Naive thymus-derived CD4-positive, alpha-beta T cell (primary cell): ENCODE data around the gene ERFL. TPM values are rescaled to one million over a fixed set of nuclear protein-coding genes. Genes with fewer than 3 reads are reported as not detected.
"Not testable (repeated sequence)": the region's sequence is repeated elsewhere in the genome, so short reads cannot be mapped to it uniquely, and the experiment has no call there.

Source experiments
- ATAC-seq: fragments of 150-1000 bp; cut with Tn5 transposase; 2 replicates; pipeline ENCODE4 v1.10.0; 2021; ENCODE audit warnings: mild to moderate bottlenecking, moderate library complexity
- CTCF ChIA-PET: fragments of 350-600 bp; sonication (Branson Sonifier 250); formaldehyde crosslinking; loops from one replicate; lab custom pipeline; 2021; ENCODE audit warnings: antibody characterized with exemption; lab: Charles Lee
- POLR2A ChIA-PET: fragments of 350-600 bp; sonication (Branson Sonifier 250); formaldehyde crosslinking; loops from one replicate; lab custom pipeline; 2021; ENCODE audit warnings: antibody characterized with exemption, inconsistent platforms; lab: Charles Lee
- DNase-seq, 9 donors: peaks; one replicate each; pipeline versions ENCODE4 v3.0.0 to v3.0.0-alpha.2; 2020 to 2022; ENCODE audit warnings: mixed read lengths in 1 of 9
- H3K27ac ChIP-seq: one replicate; pipeline ENCODE4 v1.7.0; 2013; ENCODE audit warnings: mild to moderate bottlenecking, low read depth, low read length, moderate library complexity
- H3K27me3 ChIP-seq, 2 donors: one replicate each; pipeline ENCODE4 v1.7.0; 2013; ENCODE audit warnings: low read length in 2 of 2, mild to moderate bottlenecking in 2 of 2, moderate library complexity in 2 of 2; ENCODE audit not compliant: control insufficient read depth in 2 of 2, insufficient read depth in 2 of 2
- H3K36me3 ChIP-seq, 3 experiments: 1 replicate in 2 of 3; 2 replicates in 1 of 3; pipeline ENCODE4 v1.7.0; 2013; ENCODE audit warnings: low read length in 3 of 3, mild to moderate bottlenecking in 3 of 3, moderate library complexity in 1 of 3; ENCODE audit not compliant: insufficient read depth in 3 of 3, control insufficient read depth in 2 of 3
- H3K4me1 ChIP-seq, 2 donors: one replicate each; pipeline ENCODE4 v1.7.0; 2013; ENCODE audit warnings: low read length in 2 of 2, mild to moderate bottlenecking in 2 of 2, moderate library complexity in 1 of 2; ENCODE audit not compliant: control insufficient read depth in 2 of 2, insufficient read depth in 2 of 2
- H3K4me3 ChIP-seq: 2 replicates; pipeline ENCODE4 v1.7.0; 2013; ENCODE audit warnings: mild to moderate bottlenecking, low read length
- H3K9me3 ChIP-seq, 3 experiments: 1 replicate in 2 of 3; 2 replicates in 1 of 3; pipeline ENCODE4 v1.7.0; 2013; ENCODE audit warnings: low read length in 3 of 3; ENCODE audit not compliant: control insufficient read depth in 2 of 3
- H3K27ac Mint-ChIP-seq, 9 donors: one replicate each; pipeline ENCODE4 v1.8.0; 2020 to 2022; ENCODE audit warnings: mixed read lengths in 9 of 9, mild to moderate bottlenecking in 8 of 9, moderate library complexity in 5 of 9, inconsistent platforms in 2 of 9
- H3K27me3 Mint-ChIP-seq, 5 donors: one replicate each; pipeline ENCODE4 v1.8.0; 2021 to 2022; ENCODE audit warnings: mixed read lengths in 5 of 5, mild to moderate bottlenecking in 1 of 5
- H3K36me3 Mint-ChIP-seq, 5 donors: one replicate each; pipeline ENCODE4 v1.8.0; 2020 to 2022; ENCODE audit warnings: mixed read lengths in 5 of 5, mild to moderate bottlenecking in 3 of 5, inconsistent platforms in 1 of 5
- H3K4me1 Mint-ChIP-seq, 7 donors: one replicate each; pipeline ENCODE4 v1.8.0; 2020 to 2022; ENCODE audit warnings: mixed read lengths in 7 of 7, mild to moderate bottlenecking in 3 of 7, inconsistent platforms in 1 of 7
- H3K4me3 Mint-ChIP-seq, 10 donors: one replicate each; pipeline ENCODE4 v1.8.0; 2020 to 2022; ENCODE audit warnings: mild to moderate bottlenecking in 10 of 10, mixed read lengths in 10 of 10, moderate library complexity in 6 of 10, inconsistent platforms in 2 of 10
- H3K9me3 Mint-ChIP-seq, 11 donors: one replicate each; pipeline ENCODE4 v1.8.0; 2020 to 2022; ENCODE audit warnings: mixed read lengths in 11 of 11, mild to moderate bottlenecking in 4 of 11, inconsistent platforms in 1 of 11, moderate library complexity in 1 of 11
- intact Hi-C, 2 donors: fragments of 100-400 bp; cut with micrococcal nuclease; formaldehyde crosslinking; loops; one replicate each; pipeline ENCODE4 v1.15.1; 2023
- polyA plus RNA-seq, 2 donors: library from polyadenylated mRNA; unstranded; fragments of 300-500 nt; fragmentation: Illumina TruSeq; gene quantifications; one replicate each; pipeline ENCODE4 v1.2.3, GENCODE V29; 2021
- total RNA-seq, 6 experiments: library from RNA in 5 of 6; stranded (reverse) in 5 of 6; gene quantifications; 1 replicate in 5 of 6; 2 replicates in 1 of 6; pipeline ENCODE4 v1.2.3 and lab custom pipeline; 2021 to 2026

Gene ERFL
- total and polyA plus RNA-seq, 7 experiments from 2014 or later = 3.0 to 15.0 (median 8.0) TPM; not detected in 2

DNA sequence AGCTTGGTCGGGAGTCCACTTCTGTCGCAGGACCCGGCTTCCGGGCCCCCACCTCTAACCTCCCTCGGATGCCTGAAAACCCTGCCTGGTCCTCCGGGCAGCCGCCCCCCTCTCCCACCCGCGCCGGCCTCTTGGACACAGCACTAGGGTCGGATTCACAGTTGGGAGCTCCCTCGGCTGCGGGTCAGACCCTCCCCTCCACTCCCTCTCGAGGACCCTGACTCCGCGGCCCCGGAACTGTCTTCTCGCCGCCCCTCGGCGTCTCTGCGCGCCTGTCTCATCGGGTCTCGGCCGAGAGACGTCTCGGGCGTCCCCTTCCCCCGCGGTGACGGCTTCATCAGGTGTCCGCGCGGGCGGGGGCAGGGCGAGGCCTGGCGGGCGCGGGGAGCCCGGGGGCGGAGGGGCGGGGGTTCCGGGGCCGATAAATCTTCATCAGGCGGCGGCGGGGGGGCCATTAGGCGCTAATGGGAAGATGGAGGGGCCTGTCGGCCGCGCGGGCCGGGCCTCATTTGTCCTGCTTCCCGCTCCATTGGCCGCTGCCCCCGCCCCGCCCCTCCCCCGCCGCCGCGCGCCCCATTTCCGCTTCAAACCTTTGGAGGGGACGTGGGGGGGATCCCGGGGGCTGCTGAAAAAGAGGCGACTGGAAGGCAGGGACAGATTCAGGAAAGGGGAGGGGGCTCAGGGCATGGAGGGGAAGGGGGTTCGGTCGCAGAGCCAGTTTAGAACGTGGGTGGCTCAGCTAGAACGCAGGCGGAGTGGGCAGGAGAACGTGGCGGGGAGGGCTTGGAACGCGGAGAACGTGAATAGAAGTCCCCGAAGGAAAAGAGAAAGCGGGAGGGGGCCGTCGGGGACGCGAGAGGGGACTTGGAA is 11.8 kb upstream of the ERFL start:
- Histone ChIP-seq H3K4me1 (peaks cover 10 to 31% of the 10 kb centered on the region in 2 donors), H3K27ac (peak overlapping the region; percentile 67), H3K27me3 (peaks cover 0 to 4% of the 10 kb centered on the region in 2 donors), H3K36me3 (no peaks in the 10 kb centered on the region), H3K4me3 (peak overlapping the region; percentile 52), H3K9me3 (no peaks in the 10 kb centered on the region)
- peak; percentile 30 for ATAC-seq
- CTCF ChIA-PET = no interaction called here
- intact Hi-C loops = no loop called here
- peaks cover 25 to 44% (median 38%) of the 10 kb centered on the region in 7 donors for H3K4me1 Mint-ChIP-seq
- no peaks in the 10 kb centered on the region for H3K9me3 Mint-ChIP-seq
- POLR2A ChIA-PET = interaction anchor here (1.1 to 9.3 kb wide), 5 partner anchors 10 to 80 kb away, joined by 3 to 106 read pairs (median 5); partner anchors contain the start of genes ARHGEF1 and RPS19
- H3K4me3 Mint-ChIP-seq = peak overlapping the region; percentile 80 to 95 (median 89)
- no peaks in the 10 kb centered on the region for H3K36me3 Mint-ChIP-seq
- peaks cover 0 to 31% (median 4%) of the 10 kb centered on the region in 5 donors for H3K27me3 Mint-ChIP-seq
- DNase-seq = peak in 2 of 9 donors; percentile 35 to 70
- peak overlapping the region in 8 of 9 donors; percentile 64 to 94 (median 84) for H3K27ac Mint-ChIP-seq

DNA sequence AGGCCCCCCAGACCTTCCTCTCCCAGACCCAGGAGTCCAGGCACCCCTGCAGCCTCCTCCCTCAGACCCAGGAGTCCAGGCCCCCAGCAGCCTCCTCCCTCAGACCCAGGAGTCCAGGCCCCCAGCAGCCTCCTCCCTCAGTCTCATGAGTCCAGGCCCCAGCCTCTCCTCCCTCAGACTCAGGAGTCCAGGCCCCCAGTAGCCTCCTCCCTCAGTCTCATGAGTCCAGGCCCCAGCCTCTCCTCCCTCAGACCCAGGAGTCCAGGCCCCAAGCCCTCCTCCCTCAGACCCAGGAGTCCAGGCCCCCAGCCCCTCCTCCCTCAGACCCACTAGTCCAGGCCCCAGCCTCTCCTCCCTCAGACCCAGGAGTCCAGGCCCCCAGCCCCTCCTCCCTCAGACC is 11.0 kb upstream of the ERFL start:
- intact Hi-C loops, H3K9me3 Mint-ChIP-seq, DNase-seq, ATAC-seq, H3K36me3 ChIP-seq, H3K36me3 Mint-ChIP-seq, H3K27me3 ChIP-seq, H3K4me3 ChIP-seq, H3K9me3 ChIP-seq, CTCF ChIA-PET, H3K27ac ChIP-seq: not testable (repeated sequence)
- peaks cover 28 to 43% (median 36%) of the 10 kb centered on the region in 7 donors for H3K4me1 Mint-ChIP-seq
- peak overlapping the region in 3 of 9 donors; percentile 41 to 59 (median 46) for H3K27ac Mint-ChIP-seq
- H3K27me3 Mint-ChIP-seq = peaks cover 0 to 35% (median 4%) of the 10 kb centered on the region in 5 donors
- POLR2A ChIA-PET = interaction anchor here (1.1 to 9.3 kb wide), 4 partner anchors 12 to 79 kb away, joined by 3 to 106 read pairs (median 4); partner anchors contain the start of genes ARHGEF1 and RPS19
- peaks cover 11 to 31% of the 10 kb centered on the region in 2 donors for H3K4me1 ChIP-seq
- H3K4me3 Mint-ChIP-seq = peak overlapping the region in 4 of 10 donors; percentile 43 to 95 (median 64)

GRCh38 chr19:41937525-41938468 is 9.5 kb upstream of the ERFL start:
- CTCF ChIA-PET = interaction anchor here (0.5 to 1.9 kb wide), 4 partner anchors 15 to 66 kb away, joined by 3 to 7 read pairs (median 4); no protein-coding TSS in a partner anchor
- no peaks in the 10 kb centered on the region for H3K36me3 ChIP-seq
- no peaks in the 10 kb centered on the region for H3K9me3 ChIP-seq
- Mint-ChIP-seq H3K4me3 (peak overlapping the region in 7 of 10 donors; percentile 0 to 57 (median 26)), H3K36me3 (no peaks in the 10 kb centered on the region), H3K9me3 (no peaks in the 10 kb centered on the region), H3K4me1 (peaks cover 36 to 50% (median 42%) of the 10 kb centered on the region in 7 donors), H3K27me3 (peaks cover 0 to 36% (median 4%) of the 10 kb centered on the region in 5 donors), H3K27ac (peak overlapping the region; percentile 0 to 90 (median 57))
- peaks cover 18 to 26% of the 10 kb centered on the region in 2 donors for H3K4me1 ChIP-seq
- H3K27ac ChIP-seq = no peak overlapping the region
- ATAC-seq (no peak), DNase-seq (no peak)
- no peak overlapping the region for H3K4me3 ChIP-seq
- H3K27me3 ChIP-seq = peaks cover 0 to 4% of the 10 kb centered on the region in 2 donors
- POLR2A ChIA-PET = interaction anchor here (0.7 to 1.3 kb wide), 7 partner anchors 8 to 78 kb away, joined by 3 to 5 read pairs (median 3); partner anchors contain the start of gene RABAC1
- intact Hi-C loops = no loop called here

- Mint-ChIP-seq H3K27me3 (peaks cover 0 to 34% (median 4%) of the 10 kb centered on the region in 5 donors), H3K27ac (peak overlapping the region in 7 of 9 donors; percentile 15 to 79 (median 57)), H3K4me1 (peaks cover 38 to 52% (median 42%) of the 10 kb centered on the region in 7 donors), H3K9me3 (no peaks in the 10 kb centered on the region), H3K4me3 (no peak overlapping the region), H3K36me3 (no peaks in the 10 kb centered on the region)
- no peaks in the 10 kb centered on the region for H3K36me3 ChIP-seq
- H3K4me3 ChIP-seq = no peak overlapping the region
- ChIA-PET CTCF (interaction anchor here (0.5 to 1.9 kb wide), 5 partner anchors 16 to 65 kb away, joined by 3 to 7 read pairs (median 3); no protein-coding TSS in a partner anchor), POLR2A (interaction anchor here (0.7 to 1.3 kb wide), 7 partner anchors 9 to 78 kb away, joined by 3 to 5 read pairs (median 3); partner anchors contain the start of gene RABAC1)
- H3K27me3 ChIP-seq = peaks cover 0 to 4% of the 10 kb centered on the region in 2 donors
- H3K27ac ChIP-seq = no peak overlapping the region
- peaks cover 18 to 26% of the 10 kb centered on the region in 2 donors for H3K4me1 ChIP-seq
- H3K9me3 ChIP-seq = no peaks in the 10 kb centered on the region
- ATAC-seq (no peak), DNase-seq (no peak)
- intact Hi-C loops = no loop called here
These were observed 8.7 kb upstream of the ERFL start for GRCh38 chr19:41936961-41937360.

DNA sequence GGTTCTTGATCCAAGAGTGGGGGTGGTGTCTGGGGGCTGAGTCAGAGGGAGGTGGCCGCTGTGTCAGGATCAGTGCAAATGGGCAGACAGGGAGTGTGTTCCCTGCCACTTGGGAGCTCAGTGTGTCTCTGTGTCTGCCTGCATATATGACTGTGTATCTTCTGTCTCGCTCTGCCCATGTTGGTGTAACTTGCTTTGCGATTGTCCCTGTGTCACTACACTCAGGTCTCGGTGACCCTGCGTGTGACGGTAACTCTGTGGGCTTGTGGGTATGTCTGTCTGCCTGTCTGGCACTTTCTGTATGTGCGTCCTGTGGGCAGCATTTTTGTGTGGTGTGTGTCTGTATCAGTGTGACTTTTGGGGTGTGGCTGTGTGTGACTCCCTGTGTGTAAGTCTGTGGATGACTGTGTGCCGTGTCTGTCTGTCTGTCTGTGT is 8.2 kb upstream of the ERFL start:
- peaks cover 0 to 4% of the 10 kb centered on the region in 2 donors for H3K27me3 ChIP-seq
- Mint-ChIP-seq H3K27ac (peak overlapping the region; percentile 15 to 78 (median 57)), H3K4me3 (peak overlapping the region in 3 of 10 donors; percentile 2 to 56 (median 2)), H3K27me3 (peaks cover 0 to 29% (median 1%) of the 10 kb centered on the region in 5 donors), H3K9me3 (no peaks in the 10 kb centered on the region), H3K4me1 (peaks cover 35 to 52% (median 38%) of the 10 kb centered on the region in 7 donors), H3K36me3 (no peaks in the 10 kb centered on the region)
- ATAC-seq (peak; percentile 60), DNase-seq (no peak)
- ChIA-PET CTCF (interaction anchor here (0.5 to 1.9 kb wide), 2 partner anchors 17 to 63 kb away, joined by 3 to 7 read pairs; no protein-coding TSS in a partner anchor), POLR2A (interaction anchor here (1.0 kb wide), 1 partner anchor 77 kb away, joined by 3 read pairs; no protein-coding TSS in a partner anchor)
- H3K4me3 ChIP-seq = no peak overlapping the region
- no peaks in the 10 kb centered on the region for H3K36me3 ChIP-seq
- H3K4me1 ChIP-seq = peaks cover 18 to 26% of the 10 kb centered on the region in 2 donors
- H3K27ac ChIP-seq = no peak overlapping the region
- H3K9me3 ChIP-seq = no peaks in the 10 kb centered on the region
- intact Hi-C loops = no loop called here
